ENCODE measurements around the gene EVA1B.

The EVA1B gene

DNA sequence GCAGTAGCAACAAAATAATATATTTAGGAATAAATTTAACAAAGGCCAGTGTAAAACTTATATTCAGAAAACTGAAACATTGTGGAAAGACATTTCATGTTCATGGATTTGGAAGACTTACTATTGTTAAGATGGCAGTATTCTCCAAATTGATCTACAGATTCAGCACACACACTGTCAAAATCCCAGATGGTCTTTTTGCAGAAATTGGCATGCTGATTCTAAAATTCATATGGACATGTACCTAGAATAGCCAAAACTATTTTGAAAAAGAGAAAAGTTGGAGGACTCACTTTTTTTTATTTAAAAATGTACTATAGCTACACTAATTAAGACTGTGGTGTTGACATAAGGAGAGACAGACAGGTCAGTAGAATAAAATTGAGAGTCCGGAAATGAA is 49.2 kb downstream of the EVA1B start:
- no peak for DNase-seq

DNA sequence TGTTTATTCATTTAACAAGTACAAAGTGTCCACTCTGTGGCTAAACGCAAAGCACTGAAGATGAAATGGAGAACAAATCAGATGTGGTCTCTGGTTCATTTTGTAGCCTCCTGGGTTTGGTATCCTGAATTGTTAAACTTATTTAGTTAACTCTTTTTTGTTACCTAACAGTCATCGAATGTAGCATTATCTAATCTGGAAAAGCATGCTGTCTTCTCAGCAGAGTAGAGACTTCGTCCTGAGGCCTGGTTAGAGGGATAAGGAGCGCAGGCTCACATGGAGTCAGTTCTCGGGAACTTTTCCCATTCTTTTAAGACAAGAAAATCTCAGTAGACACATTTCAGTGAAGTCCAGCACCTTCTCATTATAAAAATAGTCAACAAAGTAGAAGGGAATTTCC is 50.4 kb downstream of the EVA1B start:
- DNase-seq = no peak
